K562 (cell line): ENCODE measurements around the gene ATF4. TPM values are rescaled to one million over a fixed set of nuclear protein-coding genes. Genes with fewer than 3 reads are reported as not detected.

Experiments
- ATAC-seq: fragments of 200-7000 bp; cut with Tn5 transposase; 3 replicates; pipeline ENCODE4 v1.9.1; 2020; ENCODE audit warnings: moderate library complexity
- BruUV-seq: library from RNA; stranded (reverse); fragments of 400-500 nt; replicated peaks from 2 replicates; lab custom pipeline; 2021; lab: Mats Ljungman, UMichigan
- CTCF ChIA-PET: fragments of 300-600 bp; formaldehyde crosslinking; extraction: SDS; loops from one replicate; lab custom pipeline; 2021; ENCODE audit warnings: low intra/inter-chr PET ratio; lab: Yijun Ruan, JAX
- POLR2A ChIA-PET: fragments of 300-600, 350-650 bp; sonication (Branson Sonifier 250); formaldehyde crosslinking; extraction: SDS; loops from one replicate; lab custom pipeline; 2021; ENCODE audit warnings: antibody characterized with exemption, inconsistent platforms; lab: Yijun Ruan, JAX
- DNase-seq, 4 experiments: peaks; one replicate each; pipeline versions ENCODE4 v3.0.0 to v3.0.0-alpha.2; 2011 to 2018; ENCODE audit warnings: low spot score in 3 of 4, mixed read lengths in 3 of 4; ENCODE audit errors: extremely low read depth in 1 of 4
- FAIRE-seq: peaks from 2 replicates; lab custom pipeline; 2011; peaks lifted over from hg19 to GRCh38; lab: Jason Lieb, UNC
- H2AFZ ChIP-seq: 2 replicates; pipeline ENCODE4 v1.6.0; 2011; ENCODE audit warnings: low read depth, low read length, control low read depth, inconsistent platforms
- H3K27ac ChIP-seq: fragments of 200-600 bp; 3 replicates; pipeline ENCODE4 v1.8.0; 2011; ENCODE audit warnings: low read depth, mild to moderate bottlenecking, control low read depth, inconsistent platforms, low read length, moderate library complexity, mixed read lengths; ENCODE audit errors: extremely low read depth
- H3K27me3 ChIP-seq, 2 experiments: fragments of 300-600 bp in 1 of 2; 2 replicates in 1 of 2; 3 replicates in 1 of 2; pipeline versions ENCODE4 v1.6.0 to v1.8.0; 2011; ENCODE audit warnings: inconsistent platforms in 2 of 2, low read length in 2 of 2, mild to moderate bottlenecking in 1 of 2, mixed read lengths in 1 of 2, moderate library complexity in 1 of 2; ENCODE audit not compliant: control insufficient read depth in 2 of 2, insufficient read depth in 2 of 2
- H3K36me3 ChIP-seq: fragments of 300-600 bp; 3 replicates; pipeline ENCODE4 v1.8.0; 2011; ENCODE audit warnings: mild to moderate bottlenecking, low read length, inconsistent platforms; ENCODE audit not compliant: control insufficient read depth, insufficient read depth
- H3K4me1 ChIP-seq, 2 experiments: fragments of 200-600 bp in 1 of 2; replicated peaks in 1 of 2; 2 replicates in 1 of 2; 3 replicates in 1 of 2; pipeline versions ENCODE4 v1.5.1 to v1.8.0; 2011; ENCODE audit warnings: inconsistent platforms in 2 of 2, low read length in 2 of 2, mild to moderate bottlenecking in 1 of 2, mixed read lengths in 1 of 2, moderate library complexity in 1 of 2; ENCODE audit not compliant: control insufficient read depth in 2 of 2, insufficient read depth in 2 of 2
- H3K4me2 ChIP-seq: 2 replicates; pipeline ENCODE4 v1.6.1; 2011; ENCODE audit warnings: low read length, control low read depth, inconsistent platforms, mixed read lengths; ENCODE audit not compliant: insufficient read depth
- H3K4me3 ChIP-seq: fragments of 200-600 bp; sonication (generic), shearing (Covaris generic); 2 replicates; pipeline ENCODE4 v1.5.1; 2016; ENCODE audit warnings: control low read depth, inconsistent platforms
- H3K79me2 ChIP-seq: fragments of 200-600 bp; 3 replicates; pipeline ENCODE4 v1.8.0; 2011; ENCODE audit warnings: low read length, inconsistent platforms; ENCODE audit not compliant: control insufficient read depth, insufficient read depth
- H3K9ac ChIP-seq, 2 experiments: 2 replicates each; pipeline versions ENCODE4 v1.6.0 to v1.6.1; 2011; ENCODE audit warnings: low read depth in 2 of 2, low read length in 2 of 2, control low read depth in 1 of 2, inconsistent platforms in 1 of 2, mild to moderate bottlenecking in 1 of 2, mixed read lengths in 1 of 2; ENCODE audit not compliant: insufficient read depth in 1 of 2
- H3K9me1 ChIP-seq: one replicate; pipeline ENCODE4 v1.6.0; 2011; ENCODE audit warnings: inconsistent platforms, mild to moderate bottlenecking, low read length, moderate library complexity; ENCODE audit not compliant: control insufficient read depth, insufficient read depth
- H3K9me3 ChIP-seq: replicated peaks from 2 replicates; pipeline ENCODE4 v1.5.1; 2011; ENCODE audit warnings: low read depth, low read length, inconsistent platforms; ENCODE audit not compliant: control insufficient read depth, insufficient read depth
- H4K20me1 ChIP-seq: replicated peaks from 2 replicates; pipeline ENCODE4 v1.6.1; 2011; ENCODE audit warnings: low read length, inconsistent platforms, mixed read lengths; ENCODE audit not compliant: control insufficient read depth, insufficient read depth
- MTF1 ChIP-seq: fragments of 250-450 bp; sonication (Bioruptor Pico); IDR thresholded peaks from 2 replicates; pipeline ENCODE4 v1.9.0; 2021; ENCODE audit warnings: moderate library complexity, mild to moderate bottlenecking, inconsistent platforms, borderline replicate concordance
- NCOA1 ChIP-seq: fragments of 450-650 bp; IDR thresholded peaks from 2 replicates; pipeline ENCODE4 v1.6.1; 2016; ENCODE audit warnings: low read depth
- NCOA6 ChIP-seq: fragments of 450-650 bp; IDR thresholded peaks from 2 replicates; pipeline ENCODE4 v1.6.1; 2017; ENCODE audit warnings: mild to moderate bottlenecking
- WGBS: fragments of 100-300 bp; shearing (Covaris generic); methylation state at CpG from one replicate; pipeline ENCODE4 v1.1.6; 2016; ENCODE audit warnings: low coverage, mixed read lengths; ENCODE audit not compliant: insufficient coverage; ENCODE audit errors: missing lambda C conversion rate; 5-methylcytosine and 5-hydroxymethylcytosine counted together
- in situ Hi-C: fragments of 300-500 bp; cut with MboI; formaldehyde crosslinking; loops from 4 replicates; pipeline ENCODE4 v1.15.0; 2018; ENCODE audit warnings: inconsistent platforms, mixed read lengths
- intact Hi-C: fragments of 100-400 bp; cut with micrococcal nuclease; formaldehyde crosslinking; loops from 2 replicates; pipeline ENCODE4 v1.14.2; 2022
- polyA plus RNA-seq, 8 experiments: library from polyadenylated mRNA; depleted of rRNA in 4 of 8; stranded (reverse) in 5 of 8; unstranded in 3 of 8; fragments of >200 nt; fragmentation: Nextera tagmentation in 2 of 8; fragmentation: Illumina TruSeq in 1 of 8; extraction: Ambion mirVana in 2 of 8; extraction: Trizol in 1 of 8; gene quantifications; 2 replicates each; pipeline versions ENCODE4 v1.2.1 to v1.2.3, GENCODE V29; 2011 to 2014; ENCODE audit warnings: inconsistent platforms in 1 of 8, missing spikeins in 1 of 8
- total RNA-seq, 7 experiments: library from RNA; depleted of rRNA in 6 of 7; stranded (reverse); fragments of >200 nt in 6 of 7; fragmentation: Illumina TruSeq in 2 of 7; extraction: Trizol in 2 of 7; gene quantifications; 2 replicates each; pipeline versions ENCODE4 v1.2.1 to v1.2.3, GENCODE V29; 2011 to 2021; ENCODE audit warnings: low replicate concordance in 1 of 7
- TF ChIP-seq, protein P1 (sequence below): fragments of 450-650 bp; IDR thresholded peaks from 2 replicates; pipeline ENCODE4 v1.6.1; 2017; ENCODE audit warnings: antibody characterized with exemption, mild to moderate bottlenecking
- TF ChIP-seq, protein P2 (sequence below): sonication (generic); formaldehyde crosslinking; IDR thresholded peaks from 2 replicates; pipeline ENCODE4 v1.8.0; 2023; ENCODE audit warnings: mild to moderate bottlenecking, missing genetic modification reagents
- TF ChIP-seq, protein P3 (sequence below): fragments of 250-450 bp; sonication (Bioruptor Pico); IDR thresholded peaks from 2 replicates; pipeline ENCODE4 v1.4.0; 2020
- TF ChIP-seq, protein P4 (sequence below): sonication (generic); formaldehyde crosslinking; IDR thresholded peaks from 2 replicates; pipeline ENCODE4 v1.5.0; 2020; ENCODE audit warnings: missing genetic modification reagents

The ATF4 gene
- total and polyA plus RNA-seq, 9 of the 15 experiments (the other 6 are each of a cell fraction or from before 2014, with no cell fraction given), result 93.1 to 723 (median 355) TPM

DNA sequence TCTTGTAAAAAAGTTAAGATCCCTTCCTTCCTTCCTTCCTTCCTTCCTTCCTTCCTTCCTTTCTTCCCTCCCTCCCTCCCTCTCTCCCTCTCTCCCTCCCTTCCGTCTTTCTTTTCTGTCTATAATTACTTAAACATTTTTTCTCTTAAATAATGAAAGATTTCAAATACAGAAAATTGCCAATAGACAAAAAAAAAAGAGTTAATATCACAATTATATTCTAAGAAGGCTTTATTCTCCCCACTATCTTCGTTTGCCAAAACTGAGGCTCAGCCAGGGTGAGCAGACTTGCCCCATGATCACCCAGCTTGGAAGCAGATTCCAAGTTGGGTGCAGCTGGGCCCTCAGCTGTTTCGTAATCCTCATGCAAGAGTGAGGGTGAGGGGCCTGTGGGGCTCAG, 49.9 kb downstream of the ATF4 start:
- Histone ChIP-seq H3K27ac (no peak overlapping the region), H3K27me3 (no peaks in the 10 kb centered on the region), H3K9me3 (no peaks in the 10 kb centered on the region), H3K9ac (no peak overlapping the region), H2AFZ (no peak overlapping the region), H4K20me1 (no peaks in the 10 kb centered on the region), H3K4me1 (peaks cover 9 to 39% of the 10 kb centered on the region in 2 experiments; a peak in 4 of 5 replicates), H3K9me1 (no peaks in the 10 kb centered on the region), H3K79me2 (no peaks in the 10 kb centered on the region), H3K4me3 (no peak overlapping the region), H3K36me3 (no peaks in the 10 kb centered on the region), H3K4me2 (no peak overlapping the region)
- FAIRE-seq, result no peak
- CTCF ChIA-PET, result no interaction called here
- POLR2A ChIA-PET, result interaction anchor here (1.1 kb wide), 1 partner anchor 12 kb away, joined by 3 read pairs; no protein-coding TSS in a partner anchor
- no TSS peak for BruUV-seq
- in situ Hi-C loops, result no loop called here
- WGBS, result 45% methylated on average over 3 of the region's 3 CpGs
- DNase-seq, result no peak
- ATAC-seq, result no peak
- intact Hi-C loops, result no loop called here
- no peak for TF ChIP-seq NCOA1
- TF ChIP-seq, protein P1, sequence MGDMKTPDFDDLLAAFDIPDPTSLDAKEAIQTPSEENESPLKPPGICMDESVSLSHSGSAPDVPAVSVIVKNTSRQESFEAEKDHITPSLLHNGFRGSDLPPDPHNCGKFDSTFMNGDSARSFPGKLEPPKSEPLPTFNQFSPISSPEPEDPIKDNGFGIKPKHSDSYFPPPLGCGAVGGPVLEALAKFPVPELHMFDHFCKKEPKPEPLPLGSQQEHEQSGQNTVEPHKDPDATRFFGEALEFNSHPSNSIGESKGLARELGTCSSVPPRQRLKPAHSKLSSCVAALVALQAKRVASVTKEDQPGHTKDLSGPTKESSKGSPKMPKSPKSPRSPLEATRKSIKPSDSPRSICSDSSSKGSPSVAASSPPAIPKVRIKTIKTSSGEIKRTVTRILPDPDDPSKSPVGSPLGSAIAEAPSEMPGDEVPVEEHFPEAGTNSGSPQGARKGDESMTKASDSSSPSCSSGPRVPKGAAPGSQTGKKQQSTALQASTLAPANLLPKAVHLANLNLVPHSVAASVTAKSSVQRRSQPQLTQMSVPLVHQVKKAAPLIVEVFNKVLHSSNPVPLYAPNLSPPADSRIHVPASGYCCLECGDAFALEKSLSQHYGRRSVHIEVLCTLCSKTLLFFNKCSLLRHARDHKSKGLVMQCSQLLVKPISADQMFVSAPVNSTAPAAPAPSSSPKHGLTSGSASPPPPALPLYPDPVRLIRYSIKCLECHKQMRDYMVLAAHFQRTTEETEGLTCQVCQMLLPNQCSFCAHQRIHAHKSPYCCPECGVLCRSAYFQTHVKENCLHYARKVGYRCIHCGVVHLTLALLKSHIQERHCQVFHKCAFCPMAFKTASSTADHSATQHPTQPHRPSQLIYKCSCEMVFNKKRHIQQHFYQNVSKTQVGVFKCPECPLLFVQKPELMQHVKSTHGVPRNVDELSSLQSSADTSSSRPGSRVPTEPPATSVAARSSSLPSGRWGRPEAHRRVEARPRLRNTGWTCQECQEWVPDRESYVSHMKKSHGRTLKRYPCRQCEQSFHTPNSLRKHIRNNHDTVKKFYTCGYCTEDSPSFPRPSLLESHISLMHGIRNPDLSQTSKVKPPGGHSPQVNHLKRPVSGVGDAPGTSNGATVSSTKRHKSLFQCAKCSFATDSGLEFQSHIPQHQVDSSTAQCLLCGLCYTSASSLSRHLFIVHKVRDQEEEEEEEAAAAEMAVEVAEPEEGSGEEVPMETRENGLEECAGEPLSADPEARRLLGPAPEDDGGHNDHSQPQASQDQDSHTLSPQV, result no peak
- TF ChIP-seq, protein P2, sequence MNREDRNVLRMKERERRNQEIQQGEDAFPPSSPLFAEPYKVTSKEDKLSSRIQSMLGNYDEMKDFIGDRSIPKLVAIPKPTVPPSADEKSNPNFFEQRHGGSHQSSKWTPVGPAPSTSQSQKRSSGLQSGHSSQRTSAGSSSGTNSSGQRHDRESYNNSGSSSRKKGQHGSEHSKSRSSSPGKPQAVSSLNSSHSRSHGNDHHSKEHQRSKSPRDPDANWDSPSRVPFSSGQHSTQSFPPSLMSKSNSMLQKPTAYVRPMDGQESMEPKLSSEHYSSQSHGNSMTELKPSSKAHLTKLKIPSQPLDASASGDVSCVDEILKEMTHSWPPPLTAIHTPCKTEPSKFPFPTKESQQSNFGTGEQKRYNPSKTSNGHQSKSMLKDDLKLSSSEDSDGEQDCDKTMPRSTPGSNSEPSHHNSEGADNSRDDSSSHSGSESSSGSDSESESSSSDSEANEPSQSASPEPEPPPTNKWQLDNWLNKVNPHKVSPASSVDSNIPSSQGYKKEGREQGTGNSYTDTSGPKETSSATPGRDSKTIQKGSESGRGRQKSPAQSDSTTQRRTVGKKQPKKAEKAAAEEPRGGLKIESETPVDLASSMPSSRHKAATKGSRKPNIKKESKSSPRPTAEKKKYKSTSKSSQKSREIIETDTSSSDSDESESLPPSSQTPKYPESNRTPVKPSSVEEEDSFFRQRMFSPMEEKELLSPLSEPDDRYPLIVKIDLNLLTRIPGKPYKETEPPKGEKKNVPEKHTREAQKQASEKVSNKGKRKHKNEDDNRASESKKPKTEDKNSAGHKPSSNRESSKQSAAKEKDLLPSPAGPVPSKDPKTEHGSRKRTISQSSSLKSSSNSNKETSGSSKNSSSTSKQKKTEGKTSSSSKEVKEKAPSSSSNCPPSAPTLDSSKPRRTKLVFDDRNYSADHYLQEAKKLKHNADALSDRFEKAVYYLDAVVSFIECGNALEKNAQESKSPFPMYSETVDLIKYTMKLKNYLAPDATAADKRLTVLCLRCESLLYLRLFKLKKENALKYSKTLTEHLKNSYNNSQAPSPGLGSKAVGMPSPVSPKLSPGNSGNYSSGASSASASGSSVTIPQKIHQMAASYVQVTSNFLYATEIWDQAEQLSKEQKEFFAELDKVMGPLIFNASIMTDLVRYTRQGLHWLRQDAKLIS (CRISPR knock-in tag), result no peak
- TF ChIP-seq MTF1 (CRISPR knock-in tag), result no peak
- TF ChIP-seq, protein P3, sequence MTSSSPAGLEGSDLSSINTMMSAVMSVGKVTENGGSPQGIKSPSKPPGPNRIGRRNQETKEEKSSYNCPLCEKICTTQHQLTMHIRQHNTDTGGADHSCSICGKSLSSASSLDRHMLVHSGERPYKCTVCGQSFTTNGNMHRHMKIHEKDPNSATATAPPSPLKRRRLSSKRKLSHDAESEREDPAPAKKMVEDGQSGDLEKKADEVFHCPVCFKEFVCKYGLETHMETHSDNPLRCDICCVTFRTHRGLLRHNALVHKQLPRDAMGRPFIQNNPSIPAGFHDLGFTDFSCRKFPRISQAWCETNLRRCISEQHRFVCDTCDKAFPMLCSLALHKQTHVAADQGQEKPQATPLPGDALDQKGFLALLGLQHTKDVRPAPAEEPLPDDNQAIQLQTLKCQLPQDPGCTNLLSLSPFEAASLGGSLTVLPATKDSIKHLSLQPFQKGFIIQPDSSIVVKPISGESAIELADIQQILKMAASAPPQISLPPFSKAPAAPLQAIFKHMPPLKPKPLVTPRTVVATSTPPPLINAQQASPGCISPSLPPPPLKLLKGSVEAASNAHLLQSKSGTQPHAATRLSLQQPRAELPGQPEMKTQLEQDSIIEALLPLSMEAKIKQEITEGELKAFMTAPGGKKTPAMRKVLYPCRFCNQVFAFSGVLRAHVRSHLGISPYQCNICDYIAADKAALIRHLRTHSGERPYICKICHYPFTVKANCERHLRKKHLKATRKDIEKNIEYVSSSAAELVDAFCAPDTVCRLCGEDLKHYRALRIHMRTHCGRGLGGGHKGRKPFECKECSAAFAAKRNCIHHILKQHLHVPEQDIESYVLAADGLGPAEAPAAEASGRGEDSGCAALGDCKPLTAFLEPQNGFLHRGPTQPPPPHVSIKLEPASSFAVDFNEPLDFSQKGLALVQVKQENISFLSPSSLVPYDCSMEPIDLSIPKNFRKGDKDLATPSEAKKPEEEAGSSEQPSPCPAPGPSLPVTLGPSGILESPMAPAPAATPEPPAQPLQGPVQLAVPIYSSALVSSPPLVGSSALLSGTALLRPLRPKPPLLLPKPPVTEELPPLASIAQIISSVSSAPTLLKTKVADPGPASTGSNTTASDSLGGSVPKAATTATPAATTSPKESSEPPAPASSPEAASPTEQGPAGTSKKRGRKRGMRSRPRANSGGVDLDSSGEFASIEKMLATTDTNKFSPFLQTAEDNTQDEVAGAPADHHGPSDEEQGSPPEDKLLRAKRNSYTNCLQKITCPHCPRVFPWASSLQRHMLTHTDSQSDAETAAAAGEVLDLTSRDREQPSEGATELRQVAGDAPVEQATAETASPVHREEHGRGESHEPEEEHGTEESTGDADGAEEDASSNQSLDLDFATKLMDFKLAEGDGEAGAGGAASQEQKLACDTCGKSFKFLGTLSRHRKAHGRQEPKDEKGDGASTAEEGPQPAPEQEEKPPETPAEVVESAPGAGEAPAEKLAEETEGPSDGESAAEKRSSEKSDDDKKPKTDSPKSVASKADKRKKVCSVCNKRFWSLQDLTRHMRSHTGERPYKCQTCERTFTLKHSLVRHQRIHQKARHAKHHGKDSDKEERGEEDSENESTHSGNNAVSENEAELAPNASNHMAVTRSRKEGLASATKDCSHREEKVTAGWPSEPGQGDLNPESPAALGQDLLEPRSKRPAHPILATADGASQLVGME, result no peak
- TF ChIP-seq, protein P4, sequence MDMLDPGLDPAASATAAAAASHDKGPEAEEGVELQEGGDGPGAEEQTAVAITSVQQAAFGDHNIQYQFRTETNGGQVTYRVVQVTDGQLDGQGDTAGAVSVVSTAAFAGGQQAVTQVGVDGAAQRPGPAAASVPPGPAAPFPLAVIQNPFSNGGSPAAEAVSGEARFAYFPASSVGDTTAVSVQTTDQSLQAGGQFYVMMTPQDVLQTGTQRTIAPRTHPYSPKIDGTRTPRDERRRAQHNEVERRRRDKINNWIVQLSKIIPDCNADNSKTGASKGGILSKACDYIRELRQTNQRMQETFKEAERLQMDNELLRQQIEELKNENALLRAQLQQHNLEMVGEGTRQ, result no peak
- TF ChIP-seq NCOA6, result no peak
